Measurements from ENCODE around the gene SUCNR1. TPM values are rescaled to one million over a fixed set of nuclear protein-coding genes. Genes with fewer than 3 reads are reported as not detected.
"Not testable (repeated sequence)": the region's sequence is repeated elsewhere in the genome, so short reads cannot be mapped to it uniquely, and the experiment has no call there.

The SUCNR1 gene
- total RNA-seq, 1 experiment from 2014 or later, result not detected

DNA sequence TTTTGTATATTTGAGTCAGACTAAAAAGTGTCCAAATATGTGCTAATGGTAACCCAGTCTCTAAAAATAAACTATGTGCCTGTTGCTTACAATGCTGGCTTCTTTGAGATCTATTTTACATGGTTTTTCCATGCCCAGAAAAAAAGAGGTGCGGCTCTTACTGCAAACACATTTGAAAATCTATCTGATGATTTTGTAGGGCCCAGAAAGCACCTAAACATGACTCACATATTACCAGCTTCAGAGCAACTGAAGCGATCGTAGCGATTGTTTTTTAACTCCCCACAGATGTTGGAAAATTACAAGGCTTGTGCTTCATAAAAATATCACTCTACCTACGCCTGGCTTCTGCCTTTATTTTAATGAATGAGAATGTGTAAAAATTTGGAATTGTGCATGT lies 53.5 kb downstream of the SUCNR1 start:
- TF ChIP-seq, protein P1, sequence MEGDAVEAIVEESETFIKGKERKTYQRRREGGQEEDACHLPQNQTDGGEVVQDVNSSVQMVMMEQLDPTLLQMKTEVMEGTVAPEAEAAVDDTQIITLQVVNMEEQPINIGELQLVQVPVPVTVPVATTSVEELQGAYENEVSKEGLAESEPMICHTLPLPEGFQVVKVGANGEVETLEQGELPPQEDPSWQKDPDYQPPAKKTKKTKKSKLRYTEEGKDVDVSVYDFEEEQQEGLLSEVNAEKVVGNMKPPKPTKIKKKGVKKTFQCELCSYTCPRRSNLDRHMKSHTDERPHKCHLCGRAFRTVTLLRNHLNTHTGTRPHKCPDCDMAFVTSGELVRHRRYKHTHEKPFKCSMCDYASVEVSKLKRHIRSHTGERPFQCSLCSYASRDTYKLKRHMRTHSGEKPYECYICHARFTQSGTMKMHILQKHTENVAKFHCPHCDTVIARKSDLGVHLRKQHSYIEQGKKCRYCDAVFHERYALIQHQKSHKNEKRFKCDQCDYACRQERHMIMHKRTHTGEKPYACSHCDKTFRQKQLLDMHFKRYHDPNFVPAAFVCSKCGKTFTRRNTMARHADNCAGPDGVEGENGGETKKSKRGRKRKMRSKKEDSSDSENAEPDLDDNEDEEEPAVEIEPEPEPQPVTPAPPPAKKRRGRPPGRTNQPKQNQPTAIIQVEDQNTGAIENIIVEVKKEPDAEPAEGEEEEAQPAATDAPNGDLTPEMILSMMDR (conservative IDR thresholded peaks at IDR 0.05), result no peak
- Histone ChIP-seq H2BK12ac (ENCODE audit: insufficient read length, low read depth, low read length) (no peak overlapping the region), H2AK5ac (ENCODE audit: insufficient read length, low read length) (no peak overlapping the region), H2BK120ac (ENCODE audit: low read depth, low read length, poor library complexity, severe bottlenecking) (no peak overlapping the region), H3K27ac (ENCODE audit: insufficient read length, low read depth, low read length) (no peak overlapping the region), H3K27me3 (ENCODE audit: insufficient read depth, low read length) (no peaks in the 10 kb centered on the region), H4K8ac (replicated peaks; ENCODE audit: insufficient read length, low read depth, low read length) (no peak overlapping the region), H2BK20ac (ENCODE audit: low read depth, low read length, poor library complexity, severe bottlenecking) (no peak overlapping the region), H3K18ac (ENCODE audit: insufficient read length, low read depth, low read length) (no peak overlapping the region), H3K14ac (ENCODE audit: insufficient read depth, low read length) (no peak overlapping the region), H4K91ac (ENCODE audit: insufficient read length, low read depth, low read length) (no peak overlapping the region), H3K23ac (ENCODE audit: insufficient read length, low read depth, low read length) (no peak overlapping the region), H2BK5ac (ENCODE audit: insufficient read length, low read length) (no peak overlapping the region), H3K4me2 (ENCODE audit: insufficient read depth, insufficient read length, low read length) (no peak overlapping the region), H3K79me2 (ENCODE audit: insufficient read depth, low read length) (no peaks in the 10 kb centered on the region), H2AFZ (ENCODE audit: low read length) (no peak overlapping the region), H3K4ac (ENCODE audit: low read depth, low read length) (no peak overlapping the region), H3K23me2 (ENCODE audit: insufficient read length, low read depth, low read length, poor library complexity, severe bottlenecking) (no peaks in the 10 kb centered on the region), H3K56ac (ENCODE audit: insufficient read length, low read depth, low read length) (no peak overlapping the region), H4K20me1 (ENCODE audit: control insufficient read depth, insufficient read depth, insufficient read length) (no peaks in the 10 kb centered on the region), H4K5ac (ENCODE audit: insufficient read length, low read depth, low read length) (no peak overlapping the region), H2BK15ac (ENCODE audit: low read depth, low read length) (no peak overlapping the region), H3K79me1 (ENCODE audit: insufficient read depth, low read depth, low read length, poor library complexity, severe bottlenecking) (no peaks in the 10 kb centered on the region), H3K4me1 (ENCODE audit: insufficient read depth, low read length) (no peaks in the 10 kb centered on the region), H3T11ph (ENCODE audit: low read length) (no peak overlapping the region), H3K9ac (ENCODE audit: extremely low read depth, insufficient read length, low read length) (no peak overlapping the region), H3K9me3 (ENCODE audit: control insufficient read depth, low read depth, low read length) (no peaks in the 10 kb centered on the region)
- no CpG with 5 or more reads among the region's 5 CpGs for WGBS (ENCODE audit: extremely low coverage, insufficient read length, low lambda C conversion rate)
- H3K9me3 Mint-ChIP-seq, result peaks cover 0 to 2% of the 10 kb centered on the region in 2 experiments; a peak in 2 of 5 replicates
- H3K36me3 Mint-ChIP-seq (ENCODE audit: insufficient read depth in 1 of 3, low read depth in 3 of 3), result peaks cover 0 to 4% (median 0%) of the 10 kb centered on the region in 3 experiments; a peak in 1 of 7 replicates
- peaks cover 4 to 5% of the 10 kb centered on the region in 2 experiments; a peak in 2 of 4 replicates for H3K4me1 Mint-ChIP-seq
- no peaks in the 10 kb centered on the region for H3K27me3 Mint-ChIP-seq (ENCODE audit: low read depth)
- no peak overlapping the region for H3K27ac Mint-ChIP-seq
- DNase-seq, result no peak
- H3K4me3 Mint-ChIP-seq, result no peak overlapping the region

DNA sequence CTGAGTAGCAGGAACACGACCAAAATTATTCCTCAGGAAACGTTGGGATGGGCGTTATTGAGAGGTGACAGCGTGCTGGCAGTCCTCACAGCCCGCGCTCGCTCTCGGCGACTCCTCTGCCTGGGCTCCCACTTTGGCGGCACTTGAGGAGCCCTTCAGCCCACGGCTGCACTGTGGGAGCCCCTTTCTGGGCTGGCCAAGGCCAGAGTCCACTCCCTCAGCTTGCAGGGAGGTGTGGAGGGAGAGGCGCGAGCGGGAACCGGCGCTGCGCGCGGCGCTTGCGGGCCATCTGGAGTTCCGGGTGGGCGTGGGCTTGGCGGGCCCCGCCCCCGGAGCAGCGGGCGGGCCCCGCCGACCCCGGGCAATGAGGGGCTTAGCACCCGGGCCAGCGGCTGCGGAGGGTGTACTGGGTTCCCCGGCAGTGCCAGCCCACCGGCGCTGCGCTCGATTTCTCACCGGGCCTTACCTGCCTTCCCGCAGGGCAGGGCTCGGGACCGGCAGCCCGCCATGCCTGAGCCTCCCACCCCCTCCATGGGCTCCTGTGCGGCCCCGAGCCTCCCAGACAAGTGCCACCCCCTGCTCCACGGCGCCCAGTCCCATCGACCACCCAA lies 54.6 kb downstream of the SUCNR1 start:
- H3K9ac ChIP-seq (ENCODE audit: extremely low read depth, insufficient read length, low read length); H4K5ac ChIP-seq (ENCODE audit: insufficient read length, low read depth, low read length); H3K23ac ChIP-seq (ENCODE audit: insufficient read length, low read depth, low read length); H4K20me1 ChIP-seq (ENCODE audit: control insufficient read depth, insufficient read depth, insufficient read length); H3K4me1 ChIP-seq (ENCODE audit: insufficient read depth, low read length); H4K8ac ChIP-seq (replicated peaks; ENCODE audit: insufficient read length, low read depth, low read length); H3K4me3 Mint-ChIP-seq; H2AK5ac ChIP-seq (ENCODE audit: insufficient read length, low read length); H4K91ac ChIP-seq (ENCODE audit: insufficient read length, low read depth, low read length); H3K27ac Mint-ChIP-seq; H2BK20ac ChIP-seq (ENCODE audit: low read depth, low read length, poor library complexity, severe bottlenecking); H3K9me3 ChIP-seq (ENCODE audit: control insufficient read depth, low read depth, low read length); H3K23me2 ChIP-seq (ENCODE audit: insufficient read length, low read depth, low read length, poor library complexity, severe bottlenecking); H2BK15ac ChIP-seq (ENCODE audit: low read depth, low read length); H3K18ac ChIP-seq (ENCODE audit: insufficient read length, low read depth, low read length); H3K14ac ChIP-seq (ENCODE audit: insufficient read depth, low read length); H3K27me3 ChIP-seq (ENCODE audit: insufficient read depth, low read length); H3K4me1 Mint-ChIP-seq; H3K79me1 ChIP-seq (ENCODE audit: insufficient read depth, low read depth, low read length, poor library complexity, severe bottlenecking); H3K9me3 Mint-ChIP-seq; H3K27me3 Mint-ChIP-seq (ENCODE audit: low read depth); H3K79me2 ChIP-seq (ENCODE audit: insufficient read depth, low read length); H2BK12ac ChIP-seq (ENCODE audit: insufficient read length, low read depth, low read length); H3K4me2 ChIP-seq (ENCODE audit: insufficient read depth, insufficient read length, low read length); H2BK120ac ChIP-seq (ENCODE audit: low read depth, low read length, poor library complexity, severe bottlenecking); DNase-seq; H2BK5ac ChIP-seq (ENCODE audit: insufficient read length, low read length); H3K56ac ChIP-seq (ENCODE audit: insufficient read length, low read depth, low read length); H3K4ac ChIP-seq (ENCODE audit: low read depth, low read length); H3K27ac ChIP-seq (ENCODE audit: insufficient read length, low read depth, low read length); H3K36me3 Mint-ChIP-seq (ENCODE audit: insufficient read depth in 1 of 3, low read depth in 3 of 3); H2AFZ ChIP-seq (ENCODE audit: low read length); H3T11ph ChIP-seq (ENCODE audit: low read length): not testable (repeated sequence)
- no CpG with 5 or more reads among the region's 49 CpGs for WGBS (ENCODE audit: extremely low coverage, insufficient read length, low lambda C conversion rate)

Measured in H9 (cell line).